Measurements from ENCODE around the gene CLTRN.

The CLTRN gene

DNA sequence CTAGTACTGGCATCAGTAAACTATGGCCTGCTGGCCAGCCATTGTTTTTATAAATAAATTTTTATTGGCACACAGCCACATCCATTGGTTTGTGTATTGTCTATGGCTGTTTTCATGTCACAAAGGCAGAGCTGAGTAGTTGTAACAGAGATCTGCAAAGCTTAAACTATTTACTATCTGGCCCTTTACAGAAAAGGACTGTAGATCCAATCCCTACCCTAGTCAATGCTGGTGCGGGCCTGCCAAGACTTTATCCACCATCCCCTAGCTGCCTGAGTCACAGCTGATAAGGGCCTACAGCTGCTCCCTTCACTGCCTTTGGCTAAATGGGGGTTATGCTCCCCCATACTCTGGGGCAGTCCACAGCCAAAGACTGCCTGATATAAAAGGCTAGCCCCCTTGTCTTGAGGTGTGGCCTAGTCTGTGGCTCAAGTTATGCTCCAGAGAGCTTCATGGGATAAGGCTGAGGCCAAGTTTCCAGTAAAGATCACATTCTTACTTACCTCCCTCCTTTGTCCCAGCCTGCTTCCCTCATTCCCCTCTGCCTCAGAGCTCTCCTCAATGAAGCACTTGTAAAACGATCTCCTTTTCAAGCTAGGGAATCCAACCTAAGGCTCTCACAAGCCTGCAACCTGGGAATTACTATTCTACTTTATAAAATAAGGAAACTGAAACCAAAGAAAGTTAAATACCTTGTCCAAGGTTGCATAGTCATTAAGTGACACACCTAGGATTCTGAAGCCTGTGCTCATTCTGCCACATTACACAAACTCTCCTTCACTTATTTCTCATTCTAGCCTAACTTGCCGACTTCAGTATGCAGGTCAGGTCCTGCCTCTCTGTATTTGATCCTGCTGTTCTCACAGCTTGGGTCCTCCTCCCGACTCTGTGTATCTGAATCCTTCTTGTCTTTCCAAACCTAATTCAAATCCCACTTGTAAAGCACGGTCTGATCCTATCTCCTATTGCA, 84.5 kb downstream of the CLTRN start:
- in situ Hi-C loops (cut with MboI; ENCODE audit: low sequenced_read_pairs) = no loop called here
